GM19324 (cell line): ENCODE results near the gene PIP4K2C.
A peak's percentile ranks its signal among the peaks of the same experiment; 100 is the strongest.

Experiments used
- ATAC-seq: cut with Tn5 transposase; IDR thresholded peaks from one replicate; pipeline ENCODE4 v1.9.1; 2021; ENCODE audit warnings: mild to moderate bottlenecking, moderate library complexity; ENCODE audit not compliant: unreplicated experiment, low FRiP score

PIP4K2C gene

DNA sequence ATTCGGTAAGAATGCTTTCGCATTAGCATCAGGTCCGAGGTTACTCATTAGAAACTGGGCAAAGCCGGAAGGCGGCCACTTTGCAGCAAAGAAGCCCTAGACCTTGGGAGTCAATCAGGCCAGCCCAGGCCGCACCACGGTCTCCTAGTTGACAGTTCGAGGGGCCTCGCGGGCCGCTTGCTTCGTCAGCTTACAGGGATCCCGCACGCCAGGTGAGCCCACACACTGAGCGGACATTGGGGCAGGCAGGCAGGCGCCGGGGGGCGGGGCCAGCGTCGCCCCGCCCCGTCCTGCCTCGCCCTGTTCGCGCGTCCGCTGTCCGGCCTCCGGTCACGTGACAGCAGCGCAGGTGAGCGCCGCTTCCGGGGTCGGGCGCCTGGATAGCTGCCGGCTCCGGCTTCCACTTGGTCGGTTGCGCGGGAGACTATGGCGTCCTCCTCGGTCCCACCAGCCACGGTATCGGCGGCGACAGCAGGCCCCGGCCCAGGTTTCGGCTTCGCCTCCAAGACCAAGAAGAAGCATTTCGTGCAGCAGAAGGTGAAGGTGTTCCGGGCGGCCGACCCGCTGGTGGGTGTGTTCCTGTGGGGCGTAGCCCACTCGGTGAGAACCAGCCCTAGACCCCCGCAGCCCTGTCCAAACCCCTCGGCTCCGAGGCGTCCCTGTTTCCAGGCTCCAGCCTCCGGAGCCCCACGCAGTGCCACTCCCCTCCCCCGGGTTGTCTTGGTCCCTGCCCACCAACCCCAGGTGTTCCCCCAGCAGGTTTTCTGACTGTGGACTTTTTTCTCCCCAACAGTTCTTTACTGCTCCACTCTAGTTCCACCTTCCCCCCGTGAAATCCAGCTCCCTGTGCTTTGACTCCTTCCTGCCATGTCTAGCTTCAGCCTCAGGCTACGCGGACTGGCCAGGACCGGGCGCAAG is at the start of gene PIP4K2C:
Gene PIP4K2C (plus strand): TSS at position 329 of the 918 bp plus-strand sequence. CDS start 98 bp downstream, at position 427.
- peak; percentile 94 for ATAC-seq

DNA sequence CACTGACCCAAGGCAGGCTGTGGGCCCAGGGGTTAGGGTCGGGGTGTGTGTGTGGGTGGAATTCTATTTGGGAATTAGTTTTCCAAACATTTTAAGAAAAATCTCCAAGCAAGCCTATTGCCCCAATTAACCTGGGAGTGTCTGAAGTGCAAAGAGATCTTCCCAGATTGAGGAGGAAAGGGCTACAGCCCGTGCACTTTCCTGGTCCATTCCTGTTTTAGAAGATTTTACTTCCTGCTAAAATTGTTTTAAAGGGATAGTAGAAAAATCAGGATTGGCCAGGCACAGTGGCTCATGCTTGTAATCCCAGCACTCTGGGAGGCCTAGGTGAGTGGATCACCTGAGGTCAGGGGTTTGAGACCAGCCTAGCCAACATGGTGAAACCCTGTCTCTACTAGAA is 49.3 kb upstream of the PIP4K2C start:
- ATAC-seq = no peak

DNA sequence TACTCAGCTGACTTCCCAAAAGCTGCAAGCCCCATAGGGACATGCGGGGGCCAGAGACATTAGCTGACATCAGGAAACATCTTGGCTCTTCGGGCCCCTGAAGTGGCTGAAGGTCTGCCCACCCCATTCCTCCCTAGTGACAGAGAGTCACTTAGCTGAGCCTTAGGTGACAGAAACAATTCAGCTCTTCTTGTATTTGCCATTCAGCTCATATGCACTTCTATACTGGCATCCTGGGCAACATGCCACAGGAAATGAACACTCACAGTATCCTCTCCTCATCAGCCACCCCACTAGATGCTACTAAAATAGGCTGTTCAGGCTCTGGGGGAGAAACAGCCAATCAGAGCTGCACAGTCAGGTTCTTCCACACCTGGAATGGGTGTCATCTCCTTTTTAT is 47.4 kb upstream of the PIP4K2C start:
- ATAC-seq = no peak

DNA sequence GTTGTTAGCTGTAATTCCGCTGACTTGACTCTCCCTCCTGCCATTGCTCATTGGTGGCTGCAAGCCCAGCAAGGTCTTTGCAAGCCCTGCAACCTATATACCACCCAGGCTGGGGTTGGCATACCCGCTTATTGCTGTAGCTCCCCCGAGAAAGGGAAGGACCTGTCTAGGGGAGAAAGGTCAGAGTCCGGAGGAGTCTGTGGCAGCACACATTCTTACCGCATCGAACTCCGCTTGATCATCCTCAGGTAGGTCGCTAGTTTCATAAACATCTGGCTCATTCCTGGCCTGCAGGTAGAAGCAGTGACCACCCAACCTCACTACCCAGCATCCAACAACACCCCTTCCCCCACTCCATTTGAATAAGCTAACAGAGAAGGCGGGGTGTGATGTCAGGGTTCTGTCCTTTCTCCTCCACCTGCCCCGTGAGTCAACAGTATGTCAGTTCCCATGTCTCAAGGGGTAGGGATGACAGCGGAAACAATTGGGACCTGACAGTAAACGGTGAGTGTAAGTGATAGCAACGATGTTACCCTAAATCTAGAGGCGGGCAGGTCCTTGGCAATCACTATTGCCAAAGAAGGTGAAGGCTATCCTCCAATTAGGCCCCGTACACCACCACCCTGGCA is 45.1 kb upstream of the PIP4K2C start:
- ATAC-seq = no peak

DNA sequence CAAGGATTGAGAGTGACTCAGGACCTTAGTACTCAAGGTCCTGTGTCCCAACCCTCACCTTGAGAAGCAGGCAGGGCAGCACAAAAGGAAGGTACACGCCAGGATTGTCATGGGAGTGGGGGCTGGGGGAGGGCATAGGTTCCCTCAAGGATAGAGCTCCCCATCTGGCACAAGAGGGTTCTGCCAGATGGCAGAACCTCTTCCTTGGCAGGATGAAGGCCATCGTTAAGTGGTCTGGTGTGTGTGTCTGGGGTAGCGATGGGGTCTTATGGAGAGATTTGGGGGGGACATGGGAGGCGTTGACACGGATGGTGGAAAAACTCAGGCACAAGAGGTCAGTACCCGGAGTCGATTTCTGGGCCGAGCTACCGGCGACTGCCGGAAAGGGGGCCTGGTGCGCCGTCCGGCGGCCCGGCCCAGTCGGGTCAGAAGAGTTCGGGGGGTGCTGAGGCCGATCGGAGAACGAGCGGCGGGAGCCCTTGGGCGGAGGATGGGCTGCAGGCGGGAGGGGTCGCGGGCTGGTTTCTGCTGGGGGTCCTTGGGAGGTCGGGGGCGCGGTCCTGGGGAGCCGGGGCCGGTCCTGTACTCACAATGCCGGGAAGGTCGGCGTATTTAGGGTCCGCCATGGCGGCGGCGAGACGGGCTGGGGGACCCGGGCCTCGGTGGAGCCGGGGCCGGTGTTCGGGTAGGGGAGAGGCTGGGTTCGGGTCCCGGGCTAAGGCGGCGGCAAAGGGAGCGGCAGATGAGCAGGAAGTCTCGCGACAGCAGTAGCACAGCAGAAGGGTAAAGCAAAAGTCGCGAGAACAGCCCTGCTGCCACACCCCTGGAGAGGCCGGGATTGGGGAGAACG is 44.3 kb upstream of the PIP4K2C start, which contains the start of gene DCTN2:
Gene DCTN2 (minus strand): TSS at position 755 of the 850 bp plus-strand sequence. CDS start 129 bp downstream, at position 626.
- peak; percentile 97 for ATAC-seq

DNA sequence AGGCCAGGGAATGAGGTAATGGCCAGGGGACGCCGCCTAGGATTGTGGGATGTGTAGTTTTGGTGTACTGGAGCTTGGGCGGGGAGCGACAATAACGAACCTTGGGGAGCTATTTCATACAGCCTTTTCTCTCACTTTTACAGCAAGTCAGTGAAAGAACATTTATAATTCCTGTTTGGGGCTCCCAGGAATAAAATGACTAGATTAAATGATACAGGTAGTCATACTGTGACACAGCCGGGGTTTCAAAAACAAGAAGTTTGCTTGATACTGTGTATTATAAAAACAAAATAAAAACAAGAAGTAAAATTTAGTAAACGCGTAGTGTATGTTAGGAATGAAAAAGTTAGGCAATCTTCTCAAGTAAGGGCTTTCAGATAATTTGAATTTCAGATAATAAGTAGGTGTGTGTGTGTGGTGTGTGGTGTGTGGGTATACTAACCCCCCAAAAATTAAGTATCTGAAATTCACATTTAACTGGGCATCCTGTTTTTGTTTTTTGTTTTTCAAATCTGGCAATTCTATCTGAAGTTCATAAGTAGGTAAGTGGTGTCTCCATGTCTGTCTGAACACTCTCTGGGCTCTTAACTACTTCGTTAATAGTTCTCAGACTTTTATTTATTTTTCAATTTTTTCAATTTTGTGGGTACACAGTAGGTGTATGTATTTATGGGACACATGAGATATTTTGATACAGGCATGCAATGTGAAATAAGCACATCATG is 43.5 kb upstream of the PIP4K2C start:
- ATAC-seq = no peak

DNA sequence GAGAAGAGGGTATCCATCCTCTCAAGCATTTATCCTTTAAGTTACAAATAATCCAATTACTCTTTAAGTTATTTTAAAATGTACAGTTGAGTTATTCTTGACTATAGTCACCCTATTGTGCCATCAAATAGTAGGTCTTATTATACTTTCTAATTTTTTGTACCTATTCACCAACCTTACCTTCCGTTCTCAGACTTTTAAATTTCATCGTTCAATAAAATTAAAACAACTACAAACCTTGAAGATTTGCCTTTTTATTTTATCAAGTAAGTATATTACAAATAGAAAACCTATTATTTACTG is 43.0 kb upstream of the PIP4K2C start:
- no peak for ATAC-seq

DNA sequence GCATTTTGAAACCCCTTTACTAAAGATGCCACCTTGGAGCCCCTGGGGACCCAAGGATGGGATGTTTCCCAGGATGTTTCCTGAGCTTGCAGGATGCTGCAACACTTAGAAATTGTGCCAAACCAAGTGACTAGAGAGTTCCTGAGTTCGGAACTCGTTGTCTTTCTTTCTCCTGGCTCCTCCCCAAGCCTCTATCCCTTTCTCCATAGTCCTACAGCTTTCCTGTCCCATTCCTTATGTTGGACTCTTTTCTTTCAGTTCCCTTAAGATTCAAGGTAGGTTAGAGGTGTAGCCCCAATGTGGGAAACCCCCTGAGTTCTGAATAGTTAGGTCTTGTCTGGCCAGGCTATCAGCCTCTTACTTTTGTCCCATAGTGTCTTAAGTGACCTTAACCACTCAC is 42.5 kb upstream of the PIP4K2C start:
- ATAC-seq = no peak

DNA sequence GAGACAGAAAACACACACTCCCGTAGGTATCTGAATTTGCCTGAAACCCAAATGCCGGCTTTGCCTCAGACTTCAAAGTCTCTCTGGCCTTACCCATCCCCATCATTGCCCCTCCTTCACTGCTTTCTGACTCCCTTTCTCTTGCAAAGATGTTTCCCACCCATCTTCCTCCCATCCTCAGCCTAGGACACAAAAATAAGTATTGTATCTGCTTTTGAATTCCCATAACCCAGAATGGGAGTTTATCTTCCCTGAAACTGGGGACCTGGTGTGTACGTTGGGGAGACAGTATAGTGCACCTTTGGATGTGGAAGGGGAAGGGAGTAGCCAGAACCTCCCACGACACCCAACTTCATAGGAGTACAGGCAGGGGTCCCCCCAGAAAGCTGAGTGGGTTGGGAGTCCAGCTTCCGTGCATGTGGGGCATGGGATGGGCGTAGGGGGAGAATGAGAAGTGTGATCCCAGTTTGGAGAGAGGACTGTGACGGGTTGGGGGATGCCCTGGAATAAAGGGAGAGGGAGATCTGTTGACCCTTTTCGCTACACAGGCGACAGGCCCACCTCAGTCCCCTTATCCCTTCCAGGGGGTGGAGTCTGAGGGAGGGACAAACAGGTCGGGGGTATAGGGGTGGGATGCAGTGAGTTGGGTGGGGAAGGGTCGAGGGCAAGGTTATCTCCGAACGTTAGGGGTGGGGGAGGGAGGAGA is 41.6 kb upstream of the PIP4K2C start:
- no peak for ATAC-seq

DNA sequence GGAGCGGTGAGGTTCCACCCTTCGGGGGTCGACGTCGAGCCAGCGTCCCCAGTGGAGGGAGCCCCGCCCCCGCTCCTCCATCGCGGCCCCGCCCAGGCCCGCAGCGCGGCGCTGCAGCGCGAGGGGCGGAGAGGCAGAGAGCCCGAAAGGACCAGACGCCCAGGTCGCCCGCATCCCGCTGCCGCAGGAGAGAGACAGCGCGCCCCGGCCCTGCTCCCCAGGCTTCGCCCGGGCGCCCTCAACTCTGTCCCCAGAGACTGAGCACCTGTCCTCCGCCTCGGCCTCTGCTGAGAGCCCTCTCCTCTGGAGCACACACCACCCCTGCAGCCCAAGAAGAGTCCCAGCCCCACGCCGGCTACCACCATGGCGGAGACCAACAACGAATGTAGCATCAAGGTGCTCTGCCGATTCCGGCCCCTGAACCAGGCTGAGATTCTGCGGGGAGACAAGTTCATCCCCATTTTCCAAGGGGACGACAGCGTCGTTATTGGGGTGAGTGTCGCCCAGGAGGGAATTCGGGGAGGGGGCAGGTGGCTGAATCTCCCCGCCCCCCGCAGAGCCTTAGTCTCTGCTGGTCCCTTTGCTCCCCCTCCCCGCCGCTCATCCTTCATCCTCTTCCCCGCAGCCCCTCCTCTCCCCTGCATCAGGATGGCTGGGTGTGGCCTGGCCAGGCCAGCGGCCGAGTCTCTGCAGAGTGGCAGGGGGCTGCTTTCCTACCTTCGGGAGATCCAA is 40.9 kb upstream of the PIP4K2C start, which contains the start of gene KIF5A:
Gene KIF5A (plus strand): TSS at position 136 of the 732 bp plus-strand sequence. CDS start 228 bp downstream, at position 364.
- no peak for ATAC-seq

DNA sequence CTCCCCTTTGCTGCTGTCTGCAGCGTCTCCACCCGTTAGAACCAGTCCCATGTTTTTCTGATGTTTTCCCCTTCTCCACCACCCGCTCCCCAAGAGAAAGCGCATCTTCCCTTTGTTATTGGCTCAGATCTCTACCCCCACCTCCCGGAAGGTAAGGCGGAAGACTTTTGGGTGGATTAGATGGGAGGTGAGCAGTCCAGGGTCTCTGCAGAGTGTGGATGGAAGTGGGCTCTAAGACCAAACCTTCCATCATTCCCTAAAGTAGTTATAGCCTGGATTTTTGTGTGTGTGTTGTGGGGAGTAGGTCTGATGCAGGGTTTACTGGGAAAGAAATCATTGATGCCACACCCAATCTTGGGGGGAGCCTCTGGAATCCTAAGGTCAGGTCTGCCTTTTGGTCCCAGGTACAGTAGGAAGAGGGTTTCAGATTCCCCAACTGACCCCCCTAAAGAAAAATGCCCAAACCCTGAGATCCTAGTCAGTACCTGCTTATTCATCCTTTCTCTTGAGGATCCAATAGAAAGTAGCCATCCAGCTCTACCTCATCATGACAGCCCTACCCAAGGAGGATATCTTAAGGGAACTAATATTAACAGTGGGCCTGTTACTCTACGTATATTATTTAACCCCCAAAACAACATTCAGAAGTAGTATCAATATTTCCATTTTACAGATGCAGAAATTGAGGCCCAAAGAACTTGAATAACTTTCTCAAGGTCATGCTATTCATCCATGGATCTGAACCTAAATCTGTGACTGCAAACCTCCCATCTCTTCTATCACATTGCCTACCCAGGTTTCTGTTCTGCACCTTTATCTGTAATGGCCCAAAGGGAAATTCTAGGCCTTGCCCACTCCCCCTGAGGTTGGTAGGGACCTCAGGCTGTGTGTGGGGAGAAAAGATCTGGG is 40.1 kb upstream of the PIP4K2C start:
- no peak for ATAC-seq

DNA sequence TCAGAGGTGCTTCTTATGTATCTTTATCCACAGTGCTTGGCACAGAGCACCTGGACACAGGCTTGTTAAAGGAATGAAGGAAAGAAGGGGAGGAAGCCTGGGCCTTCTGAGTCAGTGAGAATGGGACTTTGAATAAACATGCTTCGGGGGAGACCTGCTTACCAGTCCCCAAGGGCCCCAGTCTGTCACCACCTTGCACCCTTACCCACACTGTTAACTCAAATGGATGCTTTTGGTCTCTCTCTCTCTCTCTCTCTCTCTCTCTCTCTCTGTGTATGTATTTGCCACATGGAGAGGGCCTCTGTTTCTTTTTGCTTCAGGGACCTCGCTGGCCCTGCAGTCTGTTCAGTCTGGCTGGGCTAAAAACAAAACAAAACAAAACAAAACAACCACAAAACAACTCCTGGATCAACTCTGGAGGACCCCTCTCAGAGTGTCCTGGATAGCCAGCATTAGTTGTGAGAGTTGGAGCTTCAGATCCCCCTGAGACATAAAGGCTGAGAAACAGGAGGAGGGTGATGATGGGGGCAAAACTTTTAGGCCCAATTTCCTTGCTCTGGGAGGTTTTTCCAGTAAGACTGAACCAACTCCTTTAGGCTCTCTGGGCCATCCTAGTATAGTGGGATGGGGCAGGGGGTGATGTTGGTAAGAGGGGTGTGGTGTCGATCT is 39.2 kb upstream of the PIP4K2C start:
- ATAC-seq = no peak

DNA sequence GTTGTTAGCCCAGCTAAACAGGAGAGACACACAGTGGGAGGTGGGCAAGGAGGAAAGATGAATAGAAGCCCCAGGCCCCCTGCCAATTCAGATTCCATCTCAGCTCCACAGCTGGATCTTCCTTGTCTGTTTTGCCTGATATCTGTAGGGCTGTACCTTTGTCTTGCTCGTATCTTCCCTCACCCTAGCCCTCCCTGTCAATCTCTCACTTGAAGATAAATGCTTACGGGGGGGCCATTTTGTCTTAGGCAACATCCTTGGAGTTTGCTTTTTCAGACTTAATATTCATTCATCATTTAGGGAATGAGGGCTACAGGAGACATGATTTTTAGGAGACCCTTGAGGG is 38.7 kb upstream of the PIP4K2C start:
- no peak for ATAC-seq

DNA sequence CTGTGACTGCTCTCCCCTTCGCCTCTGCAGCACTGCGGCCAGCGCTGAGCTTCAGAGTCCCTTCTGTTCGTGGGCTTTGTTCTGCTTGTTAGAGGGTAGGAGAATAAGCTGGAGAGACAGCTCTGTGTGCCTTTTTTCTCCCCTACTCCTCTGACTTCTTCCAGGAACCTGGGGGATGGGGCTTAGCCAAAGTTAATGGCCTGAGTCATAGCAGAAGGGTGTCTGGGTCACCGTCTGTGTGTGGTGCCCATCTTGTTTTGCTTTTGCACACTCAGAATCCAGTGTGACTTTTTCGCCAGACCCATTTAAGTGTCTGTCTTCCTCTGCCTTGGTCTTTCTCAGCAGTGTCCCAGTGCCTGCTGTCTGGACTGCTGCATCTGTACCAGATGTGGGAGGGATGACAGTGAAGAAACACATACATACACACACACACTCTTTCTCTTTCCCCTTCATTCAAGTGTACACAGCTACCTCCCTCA is 38.1 kb upstream of the PIP4K2C start:
- no peak for ATAC-seq

DNA sequence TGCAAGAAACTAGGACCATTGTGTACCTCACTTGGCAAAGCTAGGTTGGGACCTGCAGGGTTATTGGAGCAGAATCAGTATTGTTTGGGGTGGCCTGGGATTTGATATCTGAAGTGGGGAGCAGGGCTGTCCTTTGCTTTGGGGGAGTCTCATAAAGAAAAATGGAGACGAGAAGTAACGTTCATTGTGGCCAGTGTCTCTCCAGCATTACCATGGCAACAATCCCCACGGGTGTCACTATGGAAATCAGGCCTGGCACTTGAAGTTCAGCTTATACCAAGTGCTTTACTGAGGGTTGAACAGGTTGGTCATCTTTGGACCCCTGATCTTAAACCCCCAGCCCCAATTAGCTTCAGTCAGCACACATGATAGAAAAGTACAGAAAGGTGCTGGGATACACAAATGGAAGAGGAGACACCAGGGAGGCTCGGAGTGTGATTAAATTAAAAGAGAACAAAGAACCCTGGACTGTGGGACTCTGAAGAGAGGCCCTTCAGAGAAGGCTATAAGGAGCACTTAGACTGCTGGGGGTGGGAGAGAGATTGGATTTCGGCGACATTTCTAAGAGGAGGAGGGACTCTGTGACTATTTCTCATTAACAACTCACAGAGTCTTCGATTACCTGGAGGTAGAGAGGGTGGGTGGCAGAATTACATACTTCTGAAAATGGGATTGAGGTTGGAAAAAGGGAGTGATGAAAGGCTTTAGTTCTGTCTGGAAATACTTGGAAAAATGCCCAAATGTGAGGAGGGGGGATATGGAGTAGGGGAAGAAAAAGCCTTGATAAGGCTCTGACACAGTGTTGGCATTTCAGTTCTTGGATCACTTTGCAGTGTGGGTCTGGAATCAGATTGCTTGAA is 37.4 kb upstream of the PIP4K2C start:
- ATAC-seq = no peak

DNA sequence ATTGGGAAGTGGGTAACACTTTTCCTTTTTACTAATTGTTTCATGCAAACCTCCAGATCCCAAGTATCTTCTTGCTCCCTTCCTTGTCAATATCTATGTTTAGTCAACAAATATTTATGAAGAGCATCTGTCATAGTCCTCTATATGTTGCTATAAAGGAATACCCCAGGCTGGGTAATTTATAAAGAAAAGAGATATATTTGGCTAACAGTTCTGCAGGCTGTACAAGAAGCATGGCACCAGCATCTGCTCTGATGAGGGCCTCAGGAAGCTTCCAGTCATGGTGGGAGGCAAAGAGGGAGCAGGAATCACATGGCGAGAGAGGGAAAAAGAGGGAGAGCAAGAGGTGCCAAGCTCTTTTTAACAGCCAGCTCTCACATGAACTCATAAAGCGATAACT is 36.5 kb upstream of the PIP4K2C start:
- no peak for ATAC-seq
